ENCODE data around the gene CRIM1.

Gene CRIM1

DNA sequence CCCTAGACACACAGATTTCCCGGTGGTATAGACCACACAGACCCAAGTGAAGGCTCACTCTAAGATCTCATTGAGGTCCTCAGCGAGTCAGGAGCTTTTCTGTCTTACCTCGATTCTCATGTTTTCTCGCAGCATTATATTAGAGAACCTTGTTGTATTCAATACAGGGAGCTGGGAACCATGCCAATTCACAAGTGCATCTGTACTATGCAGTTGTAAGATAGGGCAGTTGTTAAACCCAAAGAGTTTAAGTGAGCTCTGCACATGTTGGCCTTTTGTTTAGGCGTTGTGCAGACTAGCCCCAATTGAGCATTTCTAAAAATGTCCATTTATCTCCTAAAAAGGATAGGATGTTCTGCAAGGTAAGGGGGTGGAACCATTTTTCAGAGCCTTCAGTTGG is 182.8 kb downstream of the CRIM1 start:
- Histone ChIP-seq H3K9ac (ENCODE audit: low read depth in 1 of 2, low read length in 2 of 2) (no peak overlapping the region), H3K4me1 (ENCODE audit: control insufficient read depth in 1 of 2, insufficient read depth in 2 of 2, low read length in 2 of 2) (no peaks in the 10 kb centered on the region), H3K27ac (ENCODE audit: low read depth, low read length) (no peak overlapping the region), H3K27me3 (ENCODE audit: control insufficient read depth in 1 of 2, insufficient read depth in 2 of 2, low read length in 2 of 2) (no peaks in the 10 kb centered on the region), H3K4me3 (ENCODE audit: low read depth in 1 of 2, low read length in 2 of 2) (no peak overlapping the region), H3K36me3 (ENCODE audit: control insufficient read depth in 1 of 2, insufficient read depth in 2 of 2, low read length in 2 of 2) (peaks cover 3 to 30% of the 10 kb centered on the region in 2 donors), H3K9me3 (ENCODE audit: control insufficient read depth in 1 of 2, low read length in 2 of 2) (no peaks in the 10 kb centered on the region)

DNA sequence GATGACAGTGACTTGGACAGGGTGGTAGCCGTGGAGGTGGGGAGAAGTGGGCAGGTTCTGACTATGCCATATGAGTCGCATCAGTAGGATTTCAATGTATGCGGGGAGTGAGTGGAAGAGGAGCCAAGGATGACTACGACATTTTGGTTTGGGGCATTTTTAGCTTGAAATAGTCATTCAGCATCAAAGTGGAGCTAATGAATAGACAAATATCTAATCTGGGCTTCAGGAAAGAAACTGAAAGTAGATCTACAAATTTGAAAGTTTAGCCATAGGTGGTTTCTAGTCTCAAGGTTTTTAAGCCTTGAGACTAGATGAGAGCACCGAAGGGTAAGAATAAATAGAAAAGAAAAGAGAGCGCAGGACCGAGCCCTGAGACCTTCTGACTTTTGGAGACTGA is 184.1 kb downstream of the CRIM1 start:
- peaks cover 3 to 33% of the 10 kb centered on the region in 2 donors for H3K36me3 ChIP-seq (ENCODE audit: control insufficient read depth in 1 of 2, insufficient read depth in 2 of 2, low read length in 2 of 2)
- H3K9ac ChIP-seq (ENCODE audit: low read depth in 1 of 2, low read length in 2 of 2): no peak overlapping the region
- no peak overlapping the region for H3K27ac ChIP-seq (ENCODE audit: low read depth, low read length)
- H3K27me3 ChIP-seq (ENCODE audit: control insufficient read depth in 1 of 2, insufficient read depth in 2 of 2, low read length in 2 of 2): no peaks in the 10 kb centered on the region
- H3K4me3 ChIP-seq (ENCODE audit: low read depth in 1 of 2, low read length in 2 of 2): no peak overlapping the region
- no peaks in the 10 kb centered on the region for H3K9me3 ChIP-seq (ENCODE audit: control insufficient read depth in 1 of 2, low read length in 2 of 2)
- no peaks in the 10 kb centered on the region for H3K4me1 ChIP-seq (ENCODE audit: control insufficient read depth in 1 of 2, insufficient read depth in 2 of 2, low read length in 2 of 2)

DNA sequence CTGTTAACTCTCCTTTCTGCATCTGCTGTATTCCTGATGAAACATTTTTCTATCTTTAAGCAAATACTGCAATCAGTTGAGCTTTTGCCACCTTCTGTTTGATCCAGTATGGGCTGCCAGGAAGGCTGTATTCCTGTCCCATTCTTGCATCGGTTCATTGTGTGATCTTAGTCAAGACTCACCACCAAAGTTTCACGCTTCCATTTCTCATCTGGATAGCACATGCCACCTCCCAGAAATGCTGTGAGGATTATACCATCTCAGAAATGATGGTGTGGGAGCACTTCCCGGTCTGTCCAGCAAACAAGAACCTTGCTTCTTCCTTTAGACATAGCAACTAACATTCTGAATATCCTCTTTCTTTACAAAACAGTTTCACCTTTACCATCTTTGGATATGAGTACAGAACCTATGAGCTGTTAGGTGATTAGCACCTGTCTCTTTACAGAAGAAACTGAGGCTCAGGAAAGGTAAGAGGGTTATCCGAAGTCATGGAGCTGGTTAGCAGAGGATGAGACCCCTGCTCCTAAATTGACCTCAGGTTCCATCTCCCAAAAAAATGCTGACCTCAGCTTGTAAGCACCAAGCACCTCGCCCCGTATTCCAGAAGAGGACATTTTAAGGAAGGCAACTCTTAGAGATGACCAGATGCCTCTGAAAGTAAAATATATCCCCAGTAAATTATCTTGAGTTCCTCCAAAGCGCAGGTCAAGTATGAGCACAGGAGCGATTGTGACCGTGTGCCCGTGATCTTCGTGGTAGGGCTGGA is 185.6 kb downstream of the CRIM1 start:
- Histone ChIP-seq H3K36me3 (ENCODE audit: control insufficient read depth in 1 of 2, insufficient read depth in 2 of 2, low read length in 2 of 2) (peaks cover 11 to 39% of the 10 kb centered on the region in 2 donors), H3K27ac (ENCODE audit: low read depth, low read length) (no peak overlapping the region), H3K4me1 (ENCODE audit: control insufficient read depth in 1 of 2, insufficient read depth in 2 of 2, low read length in 2 of 2) (no peaks in the 10 kb centered on the region)

DNA sequence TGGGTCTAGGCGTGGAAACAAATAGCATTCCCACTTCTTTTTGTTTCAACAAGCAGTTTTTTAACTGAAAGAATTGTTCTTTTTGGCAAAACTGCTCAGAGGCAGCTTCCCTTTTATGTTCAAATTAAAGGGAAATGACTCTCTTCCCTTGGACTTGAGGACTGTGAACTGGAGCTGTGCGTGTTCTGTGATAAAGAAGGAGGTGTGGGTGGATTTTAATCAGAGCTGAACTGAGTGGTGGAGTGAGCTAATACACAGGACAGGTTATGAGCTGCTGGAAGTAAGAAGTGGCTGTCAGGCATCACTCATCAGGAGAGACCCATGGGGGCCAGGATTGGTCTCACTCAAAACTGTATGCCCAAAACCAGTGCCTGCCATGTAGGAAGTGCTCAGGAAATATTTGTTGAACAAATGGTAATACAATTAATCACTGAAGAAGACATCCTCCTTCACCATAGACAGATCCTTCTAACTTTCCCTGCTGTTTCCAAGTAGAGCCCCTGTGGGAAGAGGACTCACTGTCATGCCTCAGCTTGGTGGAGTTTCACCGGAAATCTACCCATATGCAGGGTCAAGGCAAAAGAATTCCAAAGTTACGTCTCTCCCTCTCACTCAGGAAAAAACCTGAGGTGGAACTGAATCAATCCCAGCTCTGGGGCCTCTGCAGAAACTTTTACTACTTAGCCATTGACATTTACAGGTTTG is 186.5 kb downstream of the CRIM1 start:
- no peak overlapping the region for H3K9ac ChIP-seq (ENCODE audit: low read depth in 1 of 2, low read length in 2 of 2)
- no peaks in the 10 kb centered on the region for H3K9me3 ChIP-seq (ENCODE audit: control insufficient read depth in 1 of 2, low read length in 2 of 2)
- no peaks in the 10 kb centered on the region for H3K27me3 ChIP-seq (ENCODE audit: control insufficient read depth in 1 of 2, insufficient read depth in 2 of 2, low read length in 2 of 2)
- peaks cover 15 to 41% of the 10 kb centered on the region in 2 donors for H3K36me3 ChIP-seq (ENCODE audit: control insufficient read depth in 1 of 2, insufficient read depth in 2 of 2, low read length in 2 of 2)
- no peak overlapping the region for H3K4me3 ChIP-seq (ENCODE audit: low read depth in 1 of 2, low read length in 2 of 2)
- H3K27ac ChIP-seq (ENCODE audit: low read depth, low read length): no peak overlapping the region
- no peaks in the 10 kb centered on the region for H3K4me1 ChIP-seq (ENCODE audit: control insufficient read depth in 1 of 2, insufficient read depth in 2 of 2, low read length in 2 of 2)

More for the DNA sequence above, 185.6 kb downstream of the CRIM1 start:
- H3K9ac ChIP-seq (ENCODE audit: low read depth in 1 of 2, low read length in 2 of 2): no peak overlapping the region
- H3K4me3 ChIP-seq (ENCODE audit: low read depth in 1 of 2, low read length in 2 of 2): no peak overlapping the region
- H3K27me3 ChIP-seq (ENCODE audit: control insufficient read depth in 1 of 2, insufficient read depth in 2 of 2, low read length in 2 of 2): no peaks in the 10 kb centered on the region
- no peaks in the 10 kb centered on the region for H3K9me3 ChIP-seq (ENCODE audit: control insufficient read depth in 1 of 2, low read length in 2 of 2)

DNA sequence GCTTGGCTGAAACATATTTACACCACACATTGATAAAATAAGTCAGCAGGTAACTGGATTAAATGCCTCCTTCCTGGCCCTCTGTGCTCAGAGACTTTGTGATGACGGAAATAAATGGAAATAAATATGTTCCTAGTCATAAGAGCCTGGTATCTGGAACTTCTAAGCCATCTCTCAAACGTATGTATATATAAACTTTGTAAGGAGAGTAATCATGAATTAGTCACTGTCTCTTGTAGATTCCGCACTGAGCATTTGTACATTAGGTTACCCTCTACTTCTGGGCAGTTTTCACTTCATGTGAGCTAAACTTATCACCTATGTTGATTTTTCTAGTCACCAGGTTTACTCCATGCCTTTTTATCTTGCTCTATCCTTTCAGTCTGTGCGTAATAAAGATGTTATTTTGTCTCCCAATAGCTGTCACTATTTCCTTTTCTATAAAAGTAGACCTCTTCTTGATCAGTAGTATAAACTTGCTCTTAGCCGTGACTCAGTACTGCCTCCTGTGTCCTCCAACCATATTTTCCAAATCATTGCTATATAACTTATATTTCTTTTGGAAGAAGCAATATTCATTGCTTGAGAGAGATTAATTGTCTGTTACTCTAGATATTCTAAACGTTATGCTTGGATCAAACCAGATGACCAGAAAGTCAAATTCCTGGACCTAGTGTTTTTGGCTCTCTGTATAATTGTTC is 189.2 kb downstream of the CRIM1 start:
- Histone ChIP-seq H3K4me3 (ENCODE audit: low read depth in 1 of 2, low read length in 2 of 2) (no peak overlapping the region), H3K9ac (ENCODE audit: low read depth in 1 of 2, low read length in 2 of 2) (no peak overlapping the region), H3K27ac (ENCODE audit: low read depth, low read length) (no peak overlapping the region), H3K36me3 (ENCODE audit: control insufficient read depth in 1 of 2, insufficient read depth in 2 of 2, low read length in 2 of 2) (peaks cover 20 to 54% of the 10 kb centered on the region in 2 donors), H3K9me3 (ENCODE audit: control insufficient read depth in 1 of 2, low read length in 2 of 2) (no peaks in the 10 kb centered on the region), H3K4me1 (ENCODE audit: control insufficient read depth in 1 of 2, insufficient read depth in 2 of 2, low read length in 2 of 2) (no peaks in the 10 kb centered on the region), H3K27me3 (ENCODE audit: control insufficient read depth in 1 of 2, insufficient read depth in 2 of 2, low read length in 2 of 2) (no peaks in the 10 kb centered on the region)

DNA sequence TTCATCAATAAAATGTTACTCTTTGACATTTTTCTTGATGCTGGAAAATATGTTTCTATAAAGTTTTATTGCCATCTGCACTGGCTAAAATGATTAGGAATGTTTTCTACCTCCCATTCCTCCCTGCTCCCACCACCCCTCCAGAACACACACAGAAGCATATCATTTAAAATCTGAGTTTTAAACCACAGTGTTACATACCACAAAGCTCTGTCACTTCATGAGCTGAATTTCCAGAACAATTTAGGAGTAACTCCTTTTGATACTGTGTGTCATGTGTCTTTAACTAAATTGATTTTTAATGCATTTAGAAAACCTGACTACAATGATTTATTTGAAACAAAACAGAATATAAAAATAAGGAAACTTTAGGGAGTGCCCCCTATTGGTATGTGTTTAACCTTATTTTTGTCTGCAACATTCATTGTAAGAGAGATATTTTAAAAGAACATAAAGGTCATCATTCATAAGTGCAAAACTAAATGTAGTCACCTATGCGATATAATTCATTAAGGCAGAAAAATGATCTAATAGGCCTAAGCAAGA is 190.4 kb downstream of the CRIM1 start:
- Histone ChIP-seq H3K27ac (ENCODE audit: low read depth, low read length) (no peak overlapping the region), H3K36me3 (ENCODE audit: control insufficient read depth in 1 of 2, insufficient read depth in 2 of 2, low read length in 2 of 2) (peaks cover 23 to 56% of the 10 kb centered on the region in 2 donors), H3K4me1 (ENCODE audit: control insufficient read depth in 1 of 2, insufficient read depth in 2 of 2, low read length in 2 of 2) (no peaks in the 10 kb centered on the region), H3K4me3 (ENCODE audit: low read depth in 1 of 2, low read length in 2 of 2) (no peak overlapping the region), H3K27me3 (ENCODE audit: control insufficient read depth in 1 of 2, insufficient read depth in 2 of 2, low read length in 2 of 2) (no peaks in the 10 kb centered on the region), H3K9me3 (ENCODE audit: control insufficient read depth in 1 of 2, low read length in 2 of 2) (no peaks in the 10 kb centered on the region), H3K9ac (ENCODE audit: low read depth in 1 of 2, low read length in 2 of 2) (no peak overlapping the region)

DNA sequence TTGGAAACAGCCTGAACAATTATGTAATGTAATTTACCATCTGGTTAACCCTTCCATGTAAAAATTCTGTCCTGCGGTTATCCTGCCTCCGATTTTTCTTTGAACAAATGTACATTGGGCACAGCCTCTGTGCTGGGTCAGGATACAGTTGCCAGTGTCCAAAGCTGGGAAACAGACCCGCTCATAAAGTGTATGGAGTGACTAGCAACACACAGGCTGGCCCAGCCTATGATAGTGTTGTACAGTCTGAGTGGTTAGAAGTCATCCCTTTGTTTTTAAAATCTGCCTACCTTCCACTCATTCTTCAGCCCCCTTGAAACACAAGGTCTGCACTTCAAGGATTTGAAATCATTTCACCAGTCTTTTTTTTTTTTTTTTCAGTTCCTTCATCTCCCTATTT is 192.3 kb downstream of the CRIM1 start:
- Histone ChIP-seq H3K36me3 (ENCODE audit: control insufficient read depth in 1 of 2, insufficient read depth in 2 of 2, low read length in 2 of 2) (peaks cover 30 to 60% of the 10 kb centered on the region in 2 donors), H3K4me1 (ENCODE audit: control insufficient read depth in 1 of 2, insufficient read depth in 2 of 2, low read length in 2 of 2) (no peaks in the 10 kb centered on the region), H3K27me3 (ENCODE audit: control insufficient read depth in 1 of 2, insufficient read depth in 2 of 2, low read length in 2 of 2) (no peaks in the 10 kb centered on the region), H3K27ac (ENCODE audit: low read depth, low read length) (no peak overlapping the region), H3K4me3 (ENCODE audit: low read depth in 1 of 2, low read length in 2 of 2) (no peak overlapping the region), H3K9me3 (ENCODE audit: control insufficient read depth in 1 of 2, low read length in 2 of 2) (no peaks in the 10 kb centered on the region), H3K9ac (ENCODE audit: low read depth in 1 of 2, low read length in 2 of 2) (no peak overlapping the region)

DNA sequence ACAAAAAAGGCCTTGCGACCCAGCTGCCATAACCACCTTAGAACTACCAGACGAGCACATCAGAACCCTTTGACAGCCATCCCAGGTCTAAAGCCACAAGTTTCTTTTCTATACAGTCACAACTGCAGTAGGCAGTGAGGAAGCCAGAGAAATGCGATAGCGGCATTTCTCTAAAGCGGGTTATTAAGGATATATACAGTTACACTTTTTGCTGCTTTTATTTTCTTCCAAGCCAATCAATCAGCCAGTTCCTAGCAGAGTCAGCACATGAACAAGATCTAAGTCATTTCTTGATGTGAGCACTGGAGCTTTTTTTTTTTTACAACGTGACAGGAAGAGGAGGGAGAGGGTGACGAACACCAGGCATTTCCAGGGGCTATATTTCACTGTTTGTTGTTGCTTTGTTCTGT is 193.6 kb downstream of the CRIM1 start:
- Histone ChIP-seq H3K9ac (ENCODE audit: low read depth in 1 of 2, low read length in 2 of 2) (no peak overlapping the region), H3K36me3 (ENCODE audit: control insufficient read depth in 1 of 2, insufficient read depth in 2 of 2, low read length in 2 of 2) (peaks cover 30 to 62% of the 10 kb centered on the region in 2 donors), H3K27ac (ENCODE audit: low read depth, low read length) (no peak overlapping the region), H3K4me1 (ENCODE audit: control insufficient read depth in 1 of 2, insufficient read depth in 2 of 2, low read length in 2 of 2) (no peaks in the 10 kb centered on the region), H3K4me3 (ENCODE audit: low read depth in 1 of 2, low read length in 2 of 2) (no peak overlapping the region), H3K9me3 (ENCODE audit: control insufficient read depth in 1 of 2, low read length in 2 of 2) (no peaks in the 10 kb centered on the region), H3K27me3 (ENCODE audit: control insufficient read depth in 1 of 2, insufficient read depth in 2 of 2, low read length in 2 of 2) (no peaks in the 10 kb centered on the region)

DNA sequence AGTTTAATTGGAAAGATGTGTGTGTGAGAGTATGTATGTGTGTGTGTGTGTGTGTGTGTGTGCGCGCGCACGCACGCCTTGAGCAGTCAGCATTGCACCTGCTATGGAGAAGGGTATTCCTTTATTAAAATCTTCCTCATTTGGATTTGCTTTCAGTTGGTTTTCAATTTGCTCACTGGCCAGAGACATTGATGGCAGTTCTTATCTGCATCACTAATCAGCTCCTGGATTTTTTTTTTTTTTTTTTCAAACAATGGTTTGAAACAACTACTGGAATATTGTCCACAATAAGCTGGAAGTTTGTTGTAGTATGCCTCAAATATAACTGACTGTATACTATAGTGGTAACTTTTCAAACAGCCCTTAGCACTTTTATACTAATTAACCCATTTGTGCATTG is 194.4 kb downstream of the CRIM1 start:
- no peak overlapping the region for H3K9ac ChIP-seq (ENCODE audit: low read depth in 1 of 2, low read length in 2 of 2)
- no peaks in the 10 kb centered on the region for H3K27me3 ChIP-seq (ENCODE audit: control insufficient read depth in 1 of 2, insufficient read depth in 2 of 2, low read length in 2 of 2)
- no peaks in the 10 kb centered on the region for H3K9me3 ChIP-seq (ENCODE audit: control insufficient read depth in 1 of 2, low read length in 2 of 2)
- H3K27ac ChIP-seq (ENCODE audit: low read depth, low read length): no peak overlapping the region
- H3K4me3 ChIP-seq (ENCODE audit: low read depth in 1 of 2, low read length in 2 of 2): no peak overlapping the region
- H3K4me1 ChIP-seq (ENCODE audit: control insufficient read depth in 1 of 2, insufficient read depth in 2 of 2, low read length in 2 of 2): no peaks in the 10 kb centered on the region
- H3K36me3 ChIP-seq (ENCODE audit: control insufficient read depth in 1 of 2, insufficient read depth in 2 of 2, low read length in 2 of 2): peaks cover 28 to 64% of the 10 kb centered on the region in 2 donors

DNA sequence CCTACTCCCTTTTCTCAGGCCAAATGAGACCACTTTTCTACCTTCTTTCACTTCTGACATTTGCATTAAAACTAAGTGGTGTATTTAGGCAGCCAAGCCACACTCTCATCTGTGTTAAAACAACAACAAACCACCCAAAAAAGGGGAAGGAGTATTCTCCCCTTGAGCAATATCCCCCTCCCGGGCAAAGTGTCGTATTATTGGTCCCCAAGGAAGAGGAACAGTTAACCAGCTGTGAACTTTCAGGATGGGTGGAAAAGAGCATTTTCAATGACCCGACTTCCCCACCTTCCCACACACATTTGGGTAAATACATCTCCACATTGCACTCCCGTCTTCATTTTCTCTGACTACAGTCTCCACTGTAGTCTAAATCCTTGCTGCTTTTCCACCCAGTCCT is 198.1 kb downstream of the CRIM1 start:
- Histone ChIP-seq H3K36me3 (ENCODE audit: control insufficient read depth in 1 of 2, insufficient read depth in 2 of 2, low read length in 2 of 2) (peaks cover 14 to 45% of the 10 kb centered on the region in 2 donors), H3K27ac (ENCODE audit: low read depth, low read length) (no peak overlapping the region), H3K9ac (ENCODE audit: low read depth in 1 of 2, low read length in 2 of 2) (no peak overlapping the region)

More for the DNA sequence above, 198.1 kb downstream of the CRIM1 start:
- Histone ChIP-seq H3K4me3 (ENCODE audit: low read depth in 1 of 2, low read length in 2 of 2) (no peak overlapping the region), H3K4me1 (ENCODE audit: control insufficient read depth in 1 of 2, insufficient read depth in 2 of 2, low read length in 2 of 2) (no peaks in the 10 kb centered on the region), H3K9me3 (ENCODE audit: control insufficient read depth in 1 of 2, low read length in 2 of 2) (no peaks in the 10 kb centered on the region), H3K27me3 (ENCODE audit: control insufficient read depth in 1 of 2, insufficient read depth in 2 of 2, low read length in 2 of 2) (no peaks in the 10 kb centered on the region)

All from duodenal mucosa (tissue), 2 donors.